Astrocyte of the cerebellum (primary cell): ENCODE results near the gene PPARA.

ENCODE experiments used
- DNase-seq: peaks from one replicate; pipeline ENCODE4 v3.0.0-alpha.2; 2011; ENCODE audit warnings: low read depth
- H3K4me3 ChIP-seq: 2 replicates; pipeline ENCODE4 v1.5.1; 2011; ENCODE audit warnings: mild to moderate bottlenecking, low read depth, low read length, moderate library complexity
- in situ Hi-C: cut with HindIII; loops from 2 replicates; pipeline ENCODE4 v1.10.0; 2017; ENCODE audit warnings: low sequenced_read_pairs
- TF ChIP-seq, protein P1 (sequence below): IDR thresholded peaks from 2 replicates; pipeline ENCODE4 v1.5.1; 2012; ENCODE audit warnings: low read length, low read depth, moderate library complexity, mild to moderate bottlenecking; ENCODE audit errors: missing control alignments

Gene PPARA

DNA sequence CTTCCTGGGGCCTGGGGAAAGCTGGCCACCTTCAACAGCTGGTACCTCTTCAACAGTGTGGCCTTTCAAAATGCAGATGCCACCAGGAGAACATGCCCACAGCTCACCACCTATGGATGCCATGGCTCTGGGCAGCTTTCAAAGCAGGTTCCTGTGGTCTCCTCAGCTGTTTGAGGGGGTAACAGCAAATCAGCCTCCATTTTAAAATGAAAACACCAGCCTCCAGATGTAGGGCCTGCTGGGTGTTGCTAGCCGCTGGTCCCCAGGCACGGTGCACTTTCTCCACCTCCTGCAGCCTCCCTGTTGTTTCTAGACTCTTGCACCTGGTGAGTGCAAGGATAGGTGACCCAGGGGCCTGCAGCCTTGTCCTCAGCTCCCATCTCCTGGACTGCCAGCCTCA is 89.7 kb downstream of the PPARA start:
- DNase-seq, result no peak
- in situ Hi-C loops, result loop anchor here (5.0 kb wide), 1 partner anchor 93 kb away; no protein-coding TSS in a partner anchor
- TF ChIP-seq, protein P1, sequence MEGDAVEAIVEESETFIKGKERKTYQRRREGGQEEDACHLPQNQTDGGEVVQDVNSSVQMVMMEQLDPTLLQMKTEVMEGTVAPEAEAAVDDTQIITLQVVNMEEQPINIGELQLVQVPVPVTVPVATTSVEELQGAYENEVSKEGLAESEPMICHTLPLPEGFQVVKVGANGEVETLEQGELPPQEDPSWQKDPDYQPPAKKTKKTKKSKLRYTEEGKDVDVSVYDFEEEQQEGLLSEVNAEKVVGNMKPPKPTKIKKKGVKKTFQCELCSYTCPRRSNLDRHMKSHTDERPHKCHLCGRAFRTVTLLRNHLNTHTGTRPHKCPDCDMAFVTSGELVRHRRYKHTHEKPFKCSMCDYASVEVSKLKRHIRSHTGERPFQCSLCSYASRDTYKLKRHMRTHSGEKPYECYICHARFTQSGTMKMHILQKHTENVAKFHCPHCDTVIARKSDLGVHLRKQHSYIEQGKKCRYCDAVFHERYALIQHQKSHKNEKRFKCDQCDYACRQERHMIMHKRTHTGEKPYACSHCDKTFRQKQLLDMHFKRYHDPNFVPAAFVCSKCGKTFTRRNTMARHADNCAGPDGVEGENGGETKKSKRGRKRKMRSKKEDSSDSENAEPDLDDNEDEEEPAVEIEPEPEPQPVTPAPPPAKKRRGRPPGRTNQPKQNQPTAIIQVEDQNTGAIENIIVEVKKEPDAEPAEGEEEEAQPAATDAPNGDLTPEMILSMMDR, result no peak
- no peak overlapping the region for H3K4me3 ChIP-seq

DNA sequence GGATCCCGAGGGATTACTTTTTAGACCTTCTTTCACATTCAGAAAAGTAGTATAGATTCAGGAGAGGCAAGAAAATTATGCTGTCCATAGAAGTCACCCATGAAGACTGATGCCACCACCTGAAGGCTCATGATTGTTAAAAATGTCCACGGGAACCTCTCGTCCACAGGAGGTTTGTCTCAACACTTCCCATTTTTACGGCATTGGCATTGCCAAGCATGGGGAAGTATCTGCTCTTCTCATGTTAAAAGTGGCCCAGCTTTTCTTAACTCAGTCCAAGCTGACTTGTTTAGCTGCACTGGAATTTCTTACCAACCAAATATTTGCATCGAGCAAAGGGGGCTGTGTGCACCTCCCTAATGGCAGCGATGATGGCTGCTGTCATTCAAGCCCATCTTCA is 90.2 kb downstream of the PPARA start:
- no peak overlapping the region for H3K4me3 ChIP-seq
- TF ChIP-seq, protein P1, result no peak
- no peak for DNase-seq
- in situ Hi-C loops, result loop anchor here (5.0 kb wide), 1 partner anchor 93 kb away; no protein-coding TSS in a partner anchor

DNA sequence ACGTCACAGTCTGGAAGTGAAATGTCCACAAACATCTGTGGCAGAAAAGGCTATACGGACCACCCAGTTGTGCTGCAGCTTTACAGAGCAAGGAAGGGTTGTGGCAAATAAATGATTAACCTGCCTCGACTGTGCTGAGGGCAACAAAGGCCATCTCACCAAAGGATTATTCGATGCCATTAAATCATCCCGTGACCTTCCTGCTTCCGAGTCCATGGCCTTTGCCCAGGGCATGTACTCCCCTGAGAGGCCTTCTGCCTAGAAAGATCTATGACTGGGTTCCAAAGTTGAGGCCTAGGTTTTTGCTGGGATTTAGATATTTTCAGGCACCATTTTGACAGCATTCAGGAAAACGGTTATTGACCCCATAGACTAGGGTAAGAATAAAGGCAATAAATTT is 90.6 kb downstream of the PPARA start:
- DNase-seq, result no peak
- TF ChIP-seq, protein P1, result no peak
- in situ Hi-C loops, result loop anchor here (5.0 kb wide), 1 partner anchor 94 kb away; no protein-coding TSS in a partner anchor
- no peak overlapping the region for H3K4me3 ChIP-seq

DNA sequence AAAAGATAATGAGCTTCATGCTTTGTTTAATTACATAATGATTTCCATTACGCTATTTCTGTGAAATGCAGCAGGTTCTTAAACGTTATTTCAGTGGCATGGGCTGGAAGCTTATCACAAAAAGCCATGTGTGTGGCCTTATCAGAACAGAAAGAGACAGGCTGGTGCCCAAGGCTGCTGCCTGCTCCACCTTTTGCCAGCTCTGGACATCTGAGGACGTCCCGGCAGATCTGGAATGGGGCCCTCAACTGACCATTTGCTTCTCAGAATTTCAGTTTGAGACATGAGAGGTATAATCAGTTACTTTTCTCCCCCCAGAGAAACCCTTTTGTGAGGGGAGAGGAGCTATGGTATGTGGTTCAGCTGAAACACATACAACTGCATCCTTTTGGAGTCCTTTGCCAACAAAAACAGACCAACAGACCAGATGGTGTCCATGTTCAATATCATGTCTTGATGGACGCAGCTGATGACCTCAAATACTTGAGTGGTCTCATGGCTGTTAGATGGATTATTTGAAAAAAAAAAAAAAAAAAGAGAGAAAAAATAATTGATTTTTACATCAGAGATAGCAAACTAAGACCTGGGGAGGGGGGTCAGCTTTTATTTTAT is 91.2 kb downstream of the PPARA start:
- DNase-seq, result no peak
- H3K4me3 ChIP-seq, result no peak overlapping the region
- in situ Hi-C loops, result loop anchor here (5.0 kb wide), 1 partner anchor 94 kb away; no protein-coding TSS in a partner anchor
- TF ChIP-seq, protein P1, result no peak

DNA sequence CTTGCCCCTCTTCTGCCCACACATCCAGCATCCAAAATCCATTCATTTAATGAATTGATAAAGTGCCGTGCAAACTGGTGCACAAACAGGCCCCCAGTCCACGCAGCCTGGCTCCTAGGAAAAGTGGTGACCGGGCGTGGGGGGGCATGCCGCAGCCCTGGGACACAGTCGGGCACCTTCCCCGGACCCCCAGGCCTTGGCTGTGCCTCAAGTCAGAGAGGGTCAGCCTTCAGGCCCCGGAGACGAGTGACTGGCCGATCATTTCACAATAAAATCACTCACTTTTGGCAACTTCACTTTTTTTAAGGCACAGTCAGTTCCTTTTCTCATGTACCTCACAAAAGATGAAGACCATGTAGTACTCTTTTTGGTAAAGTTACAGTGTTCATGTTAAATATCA is 91.8 kb downstream of the PPARA start:
- no peak overlapping the region for H3K4me3 ChIP-seq
- no peak for DNase-seq
- TF ChIP-seq, protein P1, result no peak
- in situ Hi-C loops, result loop anchor here (5.0 kb wide), 1 partner anchor 95 kb away; no protein-coding TSS in a partner anchor

DNA sequence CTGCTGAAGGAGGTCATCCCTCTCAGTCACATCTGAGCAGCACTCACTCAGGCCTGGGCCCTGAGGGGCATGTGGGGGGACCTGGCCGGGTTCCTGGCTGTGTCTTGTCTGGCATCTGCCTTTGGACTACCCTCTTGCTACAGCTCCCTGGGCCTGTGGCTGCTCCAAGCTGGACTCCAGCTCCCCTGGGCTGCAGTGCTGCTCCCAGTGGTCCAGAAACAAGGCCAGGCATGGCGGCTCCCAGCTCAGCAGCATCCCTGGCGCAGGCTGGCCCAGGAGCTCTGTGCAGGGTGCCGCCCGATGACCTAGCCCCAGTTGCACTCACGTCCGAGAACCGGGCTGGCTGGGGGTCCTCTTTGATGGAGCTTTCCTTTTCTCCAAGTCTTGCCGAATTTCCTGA is 94.4 kb downstream of the PPARA start:
- in situ Hi-C loops, result loop anchor here (5.0 kb wide), 1 partner anchor 97 kb away; no protein-coding TSS in a partner anchor
- DNase-seq, result no peak
- TF ChIP-seq, protein P1, result no peak

More for the DNA sequence above, 94.4 kb downstream of the PPARA start:
- no peak overlapping the region for H3K4me3 ChIP-seq
